ENCODE measurements around the gene PIP4K2A. TPM values are rescaled to one million over a fixed set of nuclear protein-coding genes. Genes with fewer than 3 reads are reported as not detected.
"Not testable (repeated sequence)": the region's sequence is repeated elsewhere in the genome, so short reads cannot be mapped to it uniquely, and the experiment has no call there.

Gene PIP4K2A
- total and polyA plus RNA-seq, 7 donors: 2.3 to 9.7 (median 6.4) TPM

GRCh38 chr10:22754296-22754695, 39.9 kb upstream of the PIP4K2A start:
- DNase-seq: no peak
- no peaks in the 10 kb centered on the region for H3K9me3 ChIP-seq
- no peak overlapping the region for H3K4me3 ChIP-seq
- no peaks in the 10 kb centered on the region for H3K36me3 ChIP-seq (ENCODE audit: insufficient read depth in 1 of 2, low read depth in 1 of 2)
- 88 to 89% (median 88%) methylated on average over 4 of the region's 4 CpGs for WGBS, 3 donors
- H3K4me1 ChIP-seq: no peaks in the 10 kb centered on the region
- no peak for ATAC-seq
- TF ChIP-seq CTCF (IDR thresholded peaks at IDR 0.05): no peak
- H3K27ac ChIP-seq: no peak overlapping the region
- H3K27me3 ChIP-seq (ENCODE audit: insufficient read depth in 3 of 3, low read length in 2 of 3): no peaks in the 10 kb centered on the region
- intact Hi-C loops (cut with DNase I): no loop called here

- no peak overlapping the region for H3K4me3 ChIP-seq
- DNase-seq (no peak), ATAC-seq (no peak)
- H3K4me1 ChIP-seq: no peaks in the 10 kb centered on the region
- no peak overlapping the region for H3K27ac ChIP-seq
- TF ChIP-seq CTCF (IDR thresholded peaks at IDR 0.05): no peak
- H3K27me3 ChIP-seq (ENCODE audit: insufficient read depth in 3 of 3, low read length in 2 of 3): no peaks in the 10 kb centered on the region
- no peaks in the 10 kb centered on the region for H3K36me3 ChIP-seq (ENCODE audit: insufficient read depth in 1 of 2, low read depth in 1 of 2)
- H3K9me3 ChIP-seq: no peaks in the 10 kb centered on the region
- intact Hi-C loops (cut with DNase I): no loop called here
- 44 to 48% (median 44%) methylated on average over 3 of the region's 3 CpGs for WGBS, 3 donors
These were observed 39.4 kb upstream of the PIP4K2A start for GRCh38 chr10:22753786-22754185.

DNA sequence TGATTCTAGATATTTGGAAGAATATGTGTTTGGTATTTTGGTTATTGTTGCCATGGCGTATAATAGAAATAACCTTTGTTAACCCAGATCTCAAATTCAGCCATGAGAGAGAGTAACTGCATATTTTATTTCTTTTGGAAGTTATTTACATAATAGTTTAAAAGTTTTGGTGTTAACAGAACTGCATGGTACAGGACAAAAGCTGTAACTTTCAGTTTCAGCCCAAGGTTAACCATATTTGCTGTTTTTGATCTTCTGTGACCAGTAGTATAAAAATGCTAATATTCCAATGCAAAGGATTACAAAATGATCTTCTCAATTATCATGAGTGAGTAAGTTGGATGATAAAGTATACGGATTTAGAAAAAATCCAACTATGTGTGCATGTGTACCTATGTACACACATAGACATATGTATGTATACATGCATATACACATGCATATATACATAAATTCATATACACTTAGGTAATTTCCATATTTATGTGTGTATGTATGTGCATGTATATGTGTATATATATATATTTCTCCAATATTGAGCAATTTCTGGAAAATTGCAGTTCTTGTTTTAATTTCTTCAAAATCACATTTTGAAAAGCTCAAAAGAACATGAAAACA, 38.0 kb upstream of the PIP4K2A start:
- Histone ChIP-seq H3K4me1 (no peaks in the 10 kb centered on the region), H3K4me3 (no peak overlapping the region), H3K36me3 (ENCODE audit: insufficient read depth in 1 of 2, low read depth in 1 of 2) (no peaks in the 10 kb centered on the region), H3K27ac (no peak overlapping the region), H3K27me3 (ENCODE audit: insufficient read depth in 3 of 3, low read length in 2 of 3) (no peaks in the 10 kb centered on the region), H3K9me3 (no peaks in the 10 kb centered on the region)
- DNase-seq (no peak), ATAC-seq (no peak)
- WGBS, 3 donors: 82 to 93% (median 87%) methylated on average over 2 of the region's 2 CpGs
- no peak for TF ChIP-seq CTCF (IDR thresholded peaks at IDR 0.05)
- intact Hi-C loops (cut with DNase I): no loop called here

DNA sequence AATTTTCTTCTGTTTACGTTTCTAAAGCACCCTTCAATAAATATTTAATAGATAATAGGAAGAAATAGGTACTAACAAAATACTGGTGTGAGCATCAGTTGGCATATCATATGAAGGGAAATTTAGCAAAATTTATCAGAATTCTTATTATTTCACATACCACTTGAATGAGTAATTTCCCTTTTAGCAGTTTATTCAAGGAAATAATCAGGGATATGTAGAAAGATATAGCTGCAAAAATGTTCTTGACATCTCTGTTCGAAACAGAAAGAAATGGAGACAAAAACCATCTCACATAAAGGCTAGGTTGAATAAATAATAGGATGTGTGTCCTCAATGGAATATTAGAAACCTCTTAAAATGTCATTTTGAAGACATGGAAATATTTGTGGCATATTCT, 35.8 kb upstream of the PIP4K2A start:
- no peak for ATAC-seq
- intact Hi-C loops (cut with DNase I): no loop called here
- Histone ChIP-seq H3K27me3 (ENCODE audit: insufficient read depth in 3 of 3, low read length in 2 of 3) (no peaks in the 10 kb centered on the region), H3K4me1 (no peaks in the 10 kb centered on the region), H3K36me3 (ENCODE audit: insufficient read depth in 1 of 2, low read depth in 1 of 2) (no peaks in the 10 kb centered on the region), H3K27ac (no peak overlapping the region), H3K9me3 (no peaks in the 10 kb centered on the region), H3K4me3 (no peak overlapping the region)
- no peak for TF ChIP-seq CTCF (IDR thresholded peaks at IDR 0.05)
- 85 to 90% (median 86%) methylated on average over 2 of the region's 2 CpGs for WGBS, 3 donors
- DNase-seq: no peak

DNA sequence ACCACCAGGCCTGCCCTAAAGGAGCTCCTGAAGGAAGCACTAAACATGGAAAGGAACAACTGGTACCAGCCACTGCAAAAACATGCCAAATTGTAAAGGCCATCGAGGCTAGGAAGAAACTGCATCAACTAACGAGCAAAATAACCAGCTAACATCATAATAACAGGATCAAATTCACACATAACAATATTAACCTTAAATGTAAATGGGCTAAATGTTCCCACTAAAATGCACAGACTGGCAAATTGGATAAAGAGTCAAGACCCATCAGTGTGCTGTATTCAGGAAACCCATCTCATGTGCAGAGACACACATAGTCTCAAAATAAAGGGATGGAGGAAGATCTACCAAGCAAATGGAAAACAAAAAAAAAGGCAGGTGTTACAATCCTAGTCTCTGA, 30.5 kb upstream of the PIP4K2A start:
- H3K36me3 ChIP-seq (ENCODE audit: insufficient read depth in 1 of 2, low read depth in 1 of 2); ATAC-seq; intact Hi-C loops (cut with DNase I); H3K9me3 ChIP-seq; H3K27ac ChIP-seq; H3K4me1 ChIP-seq; H3K27me3 ChIP-seq (ENCODE audit: insufficient read depth in 3 of 3, low read length in 2 of 3); H3K4me3 ChIP-seq; DNase-seq: not testable (repeated sequence)
- WGBS, 3 donors: 79 to 100% (median 83%) methylated on average over 2 of the region's 2 CpGs

Data from psoas muscle (tissue), 8 donors.